Kidney epithelial cell (primary cell): ENCODE measurements around the gene PNMA1. TPM values are rescaled to one million over a fixed set of nuclear protein-coding genes. Genes with fewer than 3 reads are reported as not detected.

Experiments used
- DNase-seq: peaks from one replicate; pipeline ENCODE4 v3.0.0-alpha.2; 2010; ENCODE audit warnings: low read depth
- H3K27me3 ChIP-seq: 2 replicates; pipeline ENCODE4 v1.6.0; 2011; ENCODE audit warnings: low read length; ENCODE audit not compliant: control insufficient read depth, insufficient read depth
- H3K36me3 ChIP-seq: 2 replicates; pipeline ENCODE4 v1.5.1; 2011; ENCODE audit warnings: low read length; ENCODE audit not compliant: control insufficient read depth, insufficient read depth
- H3K4me3 ChIP-seq: 2 replicates; pipeline ENCODE4 v1.5.1; 2011; ENCODE audit warnings: low read depth, mild to moderate bottlenecking, control low read depth, low read length
- total RNA-seq: library from RNA; depleted of rRNA; stranded (reverse); fragments of >200 nt; gene quantifications from 2 replicates; pipeline ENCODE4 v1.2.3, GENCODE V29; 2015
- TF ChIP-seq, protein P1 (sequence below): IDR thresholded peaks from 2 replicates; pipeline ENCODE4 v1.5.1; 2011; ENCODE audit warnings: mild to moderate bottlenecking, moderate library complexity, low read length, control low read depth, inconsistent platforms; ENCODE audit not compliant: insufficient read depth, poor library complexity, severe bottlenecking

The PNMA1 gene
- total RNA-seq, 1 donor from 2014 or later: 31.0 TPM

DNA sequence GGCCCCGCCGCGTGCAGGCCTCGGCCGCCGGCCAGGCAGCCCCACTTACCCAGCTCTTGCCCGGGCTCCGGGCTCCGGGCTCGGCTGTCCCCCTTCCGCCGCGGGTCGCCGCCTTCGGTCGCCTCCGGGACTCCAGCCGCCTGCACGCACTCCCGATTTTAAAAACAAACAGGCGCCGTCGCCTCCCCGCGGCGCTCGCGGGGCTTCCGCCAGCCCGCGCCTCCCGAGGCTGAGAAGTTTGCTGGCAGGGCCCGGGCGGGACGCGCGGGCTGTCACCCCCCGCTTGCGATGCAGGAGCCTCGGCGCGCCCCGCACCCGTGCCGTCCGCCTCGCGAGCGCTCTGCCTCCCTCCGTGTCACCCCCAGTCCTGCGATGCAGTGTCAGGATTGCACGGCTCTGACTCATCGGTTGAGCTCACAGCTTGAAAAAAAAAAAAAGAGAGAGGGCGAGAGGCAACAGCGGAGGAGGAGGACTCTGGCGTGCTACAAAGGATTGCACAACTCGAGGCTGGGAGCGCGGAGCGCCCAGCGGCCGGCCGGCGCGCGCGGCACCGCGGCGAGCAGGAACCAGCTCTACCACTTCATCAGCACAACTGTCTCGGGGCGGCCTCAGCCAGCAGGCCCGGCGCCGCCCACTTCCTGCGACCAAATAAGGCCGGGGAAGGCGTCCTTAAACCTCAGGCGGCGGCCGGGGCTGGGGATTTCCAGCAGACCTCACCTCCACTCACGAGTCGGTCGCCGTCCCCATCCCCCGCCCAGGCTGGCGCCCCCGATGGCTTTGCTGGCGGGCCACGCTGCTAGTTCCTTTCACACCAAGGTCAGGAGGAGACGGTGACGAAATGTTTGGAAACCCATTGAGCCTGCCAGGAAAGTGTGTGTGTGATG is 45.8 kb upstream of the PNMA1 start:
- no peaks in the 10 kb centered on the region for H3K27me3 ChIP-seq
- peak overlapping the region; percentile 82 for H3K4me3 ChIP-seq
- peak; percentile 95 for DNase-seq
- TF ChIP-seq, protein P1, sequence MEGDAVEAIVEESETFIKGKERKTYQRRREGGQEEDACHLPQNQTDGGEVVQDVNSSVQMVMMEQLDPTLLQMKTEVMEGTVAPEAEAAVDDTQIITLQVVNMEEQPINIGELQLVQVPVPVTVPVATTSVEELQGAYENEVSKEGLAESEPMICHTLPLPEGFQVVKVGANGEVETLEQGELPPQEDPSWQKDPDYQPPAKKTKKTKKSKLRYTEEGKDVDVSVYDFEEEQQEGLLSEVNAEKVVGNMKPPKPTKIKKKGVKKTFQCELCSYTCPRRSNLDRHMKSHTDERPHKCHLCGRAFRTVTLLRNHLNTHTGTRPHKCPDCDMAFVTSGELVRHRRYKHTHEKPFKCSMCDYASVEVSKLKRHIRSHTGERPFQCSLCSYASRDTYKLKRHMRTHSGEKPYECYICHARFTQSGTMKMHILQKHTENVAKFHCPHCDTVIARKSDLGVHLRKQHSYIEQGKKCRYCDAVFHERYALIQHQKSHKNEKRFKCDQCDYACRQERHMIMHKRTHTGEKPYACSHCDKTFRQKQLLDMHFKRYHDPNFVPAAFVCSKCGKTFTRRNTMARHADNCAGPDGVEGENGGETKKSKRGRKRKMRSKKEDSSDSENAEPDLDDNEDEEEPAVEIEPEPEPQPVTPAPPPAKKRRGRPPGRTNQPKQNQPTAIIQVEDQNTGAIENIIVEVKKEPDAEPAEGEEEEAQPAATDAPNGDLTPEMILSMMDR: no peak
- no peaks in the 10 kb centered on the region for H3K36me3 ChIP-seq

DNA sequence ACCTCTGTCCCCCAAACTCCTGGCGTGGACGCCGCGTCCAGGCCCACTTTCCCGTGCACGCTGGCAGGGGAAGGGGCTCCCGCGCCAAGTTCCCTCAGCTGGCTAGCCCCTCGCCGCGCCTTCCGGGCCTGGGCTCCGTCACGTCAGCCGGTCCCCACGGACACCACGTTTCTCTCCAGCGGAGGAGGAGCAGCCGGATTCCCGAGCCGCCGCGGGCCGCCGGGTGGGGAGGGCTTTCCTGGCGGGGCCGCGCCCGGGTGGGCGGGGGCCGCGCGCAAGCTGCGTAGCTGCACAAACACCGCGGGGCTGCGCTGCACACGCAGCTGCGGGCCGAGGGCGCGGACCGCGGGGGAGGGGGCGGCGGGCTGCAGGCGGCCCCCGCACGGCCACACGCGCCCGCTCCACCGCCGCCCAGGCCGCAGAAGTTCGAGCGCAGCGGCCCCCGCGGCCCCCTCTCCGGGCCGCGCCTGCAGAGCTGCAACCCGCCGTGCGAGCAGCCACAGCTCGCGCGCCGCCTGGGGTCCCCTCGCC is 45.1 kb upstream of the PNMA1 start:
- no peaks in the 10 kb centered on the region for H3K36me3 ChIP-seq
- peak overlapping the region; percentile 82 for H3K4me3 ChIP-seq
- no peaks in the 10 kb centered on the region for H3K27me3 ChIP-seq
- TF ChIP-seq, protein P1: no peak
- DNase-seq: no peak

DNA sequence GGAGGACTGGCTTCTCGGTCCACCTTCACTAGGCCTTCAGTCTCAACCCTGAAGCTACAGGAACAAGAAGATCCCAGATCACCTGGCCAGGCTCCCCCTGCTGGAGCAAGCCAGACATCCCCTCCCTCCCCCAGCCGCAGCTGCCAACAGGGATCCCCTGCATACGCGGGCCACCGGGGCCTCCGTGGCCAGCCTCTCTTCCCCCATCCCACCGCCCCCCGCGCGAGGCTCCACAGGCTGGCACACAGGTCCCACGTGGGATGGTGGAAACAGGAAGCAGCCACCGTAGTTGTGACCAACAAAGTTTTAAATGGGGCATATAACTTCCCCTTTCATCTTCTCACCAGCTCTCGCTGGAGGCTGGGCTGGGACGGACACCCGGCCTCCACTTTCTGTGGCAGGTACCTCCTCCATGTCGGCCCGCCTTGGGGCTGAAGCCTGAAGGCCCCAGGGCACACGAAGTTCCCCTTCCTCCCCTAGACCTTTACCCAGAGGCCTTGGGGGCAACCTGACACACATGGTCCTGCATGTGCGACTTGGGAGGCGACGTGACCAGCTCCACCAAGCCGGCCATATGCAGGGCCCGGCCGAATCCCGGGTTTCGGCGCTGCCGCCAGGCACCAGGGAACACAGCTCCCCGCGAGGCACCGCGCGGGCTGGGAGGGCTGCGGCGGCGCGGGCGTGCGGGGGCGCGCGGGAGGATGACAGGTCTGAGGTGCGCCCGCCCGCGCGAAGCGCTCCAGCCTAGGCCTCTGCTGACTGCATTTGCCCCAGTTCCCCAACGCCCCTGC is 44.4 kb upstream of the PNMA1 start:
- H3K4me3 ChIP-seq: peak overlapping the region; percentile 82
- no peak for DNase-seq
- no peaks in the 10 kb centered on the region for H3K36me3 ChIP-seq
- TF ChIP-seq, protein P1: peak; percentile 91
- H3K27me3 ChIP-seq: no peaks in the 10 kb centered on the region

DNA sequence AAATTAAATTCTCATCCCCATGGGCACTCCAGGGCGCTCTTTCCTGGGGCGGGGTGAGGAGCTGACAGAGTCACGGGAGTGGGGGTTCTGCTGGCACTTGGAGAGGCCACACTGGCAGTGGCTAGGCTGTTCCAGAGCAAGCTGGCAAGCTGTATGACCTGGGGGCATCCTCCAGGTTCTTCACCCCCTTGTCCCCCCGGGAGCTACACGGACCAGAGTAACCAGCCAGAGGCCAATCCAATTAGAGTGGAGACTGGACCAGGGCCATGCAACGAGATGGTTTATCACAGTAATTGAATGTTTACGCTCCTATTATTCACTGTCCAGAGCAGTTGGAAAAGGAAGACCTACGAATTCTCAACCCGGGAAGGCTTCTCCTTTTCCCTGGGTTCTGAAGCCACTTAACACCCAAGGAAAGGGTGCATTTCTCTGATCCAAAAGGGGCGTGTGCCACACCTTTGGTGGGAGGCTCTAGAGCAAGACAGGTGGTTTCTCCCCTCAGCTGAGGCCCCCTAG is 43.8 kb upstream of the PNMA1 start:
- Histone ChIP-seq H3K4me3 (peak overlapping the region; percentile 82), H3K36me3 (no peaks in the 10 kb centered on the region), H3K27me3 (no peaks in the 10 kb centered on the region)
- TF ChIP-seq, protein P1: no peak
- DNase-seq: no peak

DNA sequence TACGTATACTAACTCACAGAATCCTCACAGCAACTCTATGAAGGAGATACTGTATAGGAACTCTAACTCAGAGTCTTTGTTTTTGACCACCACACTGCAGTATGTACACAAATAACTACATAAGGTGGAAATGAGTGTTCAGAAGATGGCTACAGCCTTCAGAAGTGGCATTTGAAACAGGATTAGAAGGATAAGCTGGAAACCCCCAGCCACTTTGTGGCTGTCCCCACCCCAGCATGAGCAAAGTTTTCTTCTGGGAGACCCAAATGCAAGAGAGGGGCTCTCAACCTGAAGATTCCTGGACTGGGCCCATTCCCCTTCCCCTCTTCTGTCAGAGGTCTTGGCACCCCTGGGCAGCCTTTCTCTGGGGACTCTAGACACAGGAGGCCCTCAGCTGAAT is 43.2 kb upstream of the PNMA1 start:
- DNase-seq: no peak
- no peaks in the 10 kb centered on the region for H3K36me3 ChIP-seq
- TF ChIP-seq, protein P1: no peak
- H3K27me3 ChIP-seq: no peaks in the 10 kb centered on the region
- H3K4me3 ChIP-seq: no peak overlapping the region
